Natural killer cell (primary cell): ENCODE data around the gene B3GALT6. TPM values are rescaled to one million over a fixed set of nuclear protein-coding genes. Genes with fewer than 3 reads are reported as not detected.

Source experiments
- ATAC-seq, 3 donors: fragments of 150-1000 bp in 2 of 3; fragments of 200-7000 bp in 1 of 3; cut with Tn5 transposase; 1 replicate in 1 of 3; 2 replicates in 2 of 3; pipeline ENCODE4 v1.10.0; 2021; ENCODE audit warnings: mild to moderate bottlenecking in 2 of 3, moderate library complexity in 2 of 3
- DNase-seq, 2 donors: peaks; one replicate each; pipeline versions ENCODE4 v3.0.0 to v3.0.0-alpha.2; 2013 to 2021; ENCODE audit warnings: mixed read lengths in 1 of 2
- H3K27ac ChIP-seq: one replicate; pipeline ENCODE4 v1.5.1; 2013; ENCODE audit warnings: mild to moderate bottlenecking, low read length
- H3K27me3 ChIP-seq: one replicate; pipeline ENCODE4 v1.6.1; 2013; ENCODE audit warnings: low read length; ENCODE audit not compliant: control insufficient read depth, insufficient read depth
- H3K36me3 ChIP-seq: one replicate; pipeline ENCODE4 v1.6.1; 2013; ENCODE audit warnings: low read length; ENCODE audit not compliant: control insufficient read depth, insufficient read depth
- H3K4me1 ChIP-seq: one replicate; pipeline ENCODE4 v1.6.1; 2013; ENCODE audit warnings: low read length; ENCODE audit not compliant: control insufficient read depth, insufficient read depth
- H3K4me3 ChIP-seq: one replicate; pipeline ENCODE4 v1.5.1; 2013; ENCODE audit warnings: low read length
- H3K9me3 ChIP-seq: one replicate; pipeline ENCODE4 v1.6.1; 2013; ENCODE audit warnings: low read length; ENCODE audit not compliant: control insufficient read depth, insufficient read depth
- H3K27ac Mint-ChIP-seq, 2 donors: one replicate each; pipeline ENCODE4 v1.8.0; 2022; ENCODE audit warnings: mild to moderate bottlenecking in 2 of 2, mixed read lengths in 2 of 2, moderate library complexity in 1 of 2
- H3K27me3 Mint-ChIP-seq, 2 donors: one replicate each; pipeline ENCODE4 v1.8.0; 2022; ENCODE audit warnings: low read depth in 2 of 2, mixed read lengths in 2 of 2
- H3K36me3 Mint-ChIP-seq: one replicate; pipeline ENCODE4 v1.8.0; 2022; ENCODE audit warnings: mixed read lengths
- H3K4me1 Mint-ChIP-seq, 2 donors: one replicate each; pipeline ENCODE4 v1.8.0; 2022; ENCODE audit warnings: mixed read lengths in 2 of 2
- H3K4me3 Mint-ChIP-seq: one replicate; pipeline ENCODE4 v1.8.0; 2022; ENCODE audit warnings: mild to moderate bottlenecking, moderate library complexity, mixed read lengths
- H3K9me3 Mint-ChIP-seq, 2 donors: one replicate each; pipeline ENCODE4 v1.8.0; 2022; ENCODE audit warnings: mixed read lengths in 2 of 2
- CTCF ChIP-seq: fragments of 200-600 bp; IDR thresholded peaks from one replicate; pipeline ENCODE4 v1.8.0; 2022; ENCODE audit warnings: antibody characterized with exemption
- WGBS: methylation state at CpG from one replicate; pipeline ENCODE4 v1.1.7; 2013; ENCODE audit warnings: missing lambda C conversion rate; ENCODE audit not compliant: insufficient coverage; 5-methylcytosine and 5-hydroxymethylcytosine counted together
- intact Hi-C: fragments of 100-400 bp; cut with micrococcal nuclease; formaldehyde crosslinking; loops from one replicate; pipeline ENCODE4 v1.14.2; 2022
- total RNA-seq, 4 donors: library from RNA; stranded (reverse); fragments of 120-200 nt in 1 of 4; gene quantifications; one replicate each; pipeline versions ENCODE4 v1.2.3 to v1.2.4, GENCODE V29; 2013 to 2022

The B3GALT6 gene
- 10 to 100 TPM; 13.7 to 16.5 (median 16.3) TPM for total RNA-seq
- total RNA-seq (2013) = 16.0 TPM

- no peaks in the 10 kb centered on the region for H3K27me3 Mint-ChIP-seq
- peaks cover 28% of the 10 kb centered on the region for H3K36me3 ChIP-seq
- H3K36me3 Mint-ChIP-seq = no peaks in the 10 kb centered on the region
- peaks cover 28 to 29% of the 10 kb centered on the region in 2 donors for H3K4me1 Mint-ChIP-seq
- no peaks in the 10 kb centered on the region for H3K9me3 Mint-ChIP-seq
- no peak for TF ChIP-seq CTCF
- ATAC-seq = no peak
- DNase-seq = no peak
- intact Hi-C loops = no loop called here
- no peaks in the 10 kb centered on the region for H3K9me3 ChIP-seq
- H3K4me3 ChIP-seq = peak within 1 kb of the TSS; percentile 89
- 7% methylated on average over 100 of the region's 100 CpGs for WGBS
- peak within 1 kb of the TSS; percentile 76 for H3K27ac ChIP-seq
- peak within 1 kb of the TSS; percentile 95 for H3K4me3 Mint-ChIP-seq
- H3K27me3 ChIP-seq = no peaks in the 10 kb centered on the region
- peak within 1 kb of the TSS; percentile 82 to 88 for H3K27ac Mint-ChIP-seq
- H3K4me1 ChIP-seq = peaks cover 48% of the 10 kb centered on the region
Measured at GRCh38 chr1:1232208-1232795, at the start of gene B3GALT6. B3GALT6 (plus strand) TSS chr1:1232237; CDS start chr1:1232279, 42 bp downstream.

GRCh38 chr1:1182491-1183220 lies 49.4 kb upstream of the B3GALT6 start:
- no peaks in the 10 kb centered on the region for H3K36me3 Mint-ChIP-seq
- H3K27me3 Mint-ChIP-seq = peaks cover 0 to 11% of the 10 kb centered on the region in 2 donors
- peak in 1 of 3 donors; percentile 20 for ATAC-seq
- peak in 1 of 2 donors; percentile 16 for DNase-seq
- Histone ChIP-seq H3K9me3 (no peaks in the 10 kb centered on the region), H3K36me3 (no peaks in the 10 kb centered on the region), H3K4me3 (peak overlapping the region; percentile 10), H3K4me1 (peaks cover 28% of the 10 kb centered on the region), H3K27me3 (peaks cover 7% of the 10 kb centered on the region), H3K27ac (no peak overlapping the region)
- H3K4me1 Mint-ChIP-seq = peaks cover 7 to 22% of the 10 kb centered on the region in 2 donors
- H3K9me3 Mint-ChIP-seq = no peaks in the 10 kb centered on the region
- TF ChIP-seq CTCF = no peak
- H3K27ac Mint-ChIP-seq = no peak overlapping the region
- intact Hi-C loops = no loop called here
- 22% methylated on average over 39 of the region's 39 CpGs for WGBS
- H3K4me3 Mint-ChIP-seq = no peak overlapping the region

DNA sequence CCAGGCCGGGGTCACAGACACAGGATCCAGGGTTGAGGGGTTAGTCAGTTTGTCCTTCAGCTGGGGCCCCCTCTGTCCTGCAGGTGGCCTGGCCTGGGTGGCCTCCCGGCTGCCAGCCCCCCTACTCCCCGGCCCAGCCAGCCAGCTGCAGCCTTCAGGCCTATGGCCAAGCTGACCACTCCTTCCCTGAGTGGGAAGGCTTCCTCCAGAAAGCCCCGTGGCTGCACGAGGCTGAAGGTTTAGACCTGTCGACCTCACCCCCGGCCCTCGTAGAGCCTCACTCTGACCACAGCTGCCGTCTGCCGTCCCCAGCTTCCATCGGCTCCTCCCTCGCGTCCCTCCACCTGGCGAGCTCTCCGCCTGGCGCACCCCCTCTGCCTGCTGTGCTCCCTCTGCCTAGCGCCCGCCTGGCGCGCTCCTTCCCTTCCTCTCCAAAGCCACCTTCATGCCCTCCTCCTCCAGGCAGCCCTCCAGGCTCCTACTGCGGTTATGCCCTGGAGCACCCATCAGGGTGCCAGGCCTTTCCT lies 48.8 kb upstream of the B3GALT6 start:
- peaks cover 7 to 22% of the 10 kb centered on the region in 2 donors for H3K4me1 Mint-ChIP-seq
- H3K27ac Mint-ChIP-seq = no peak overlapping the region
- WGBS = 65% methylated on average over 21 of the region's 21 CpGs
- peaks cover 0 to 11% of the 10 kb centered on the region in 2 donors for H3K27me3 Mint-ChIP-seq
- DNase-seq (no peak), ATAC-seq (no peak)
- H3K4me3 Mint-ChIP-seq = no peak overlapping the region
- intact Hi-C loops = no loop called here
- H3K27me3 ChIP-seq = peaks cover 7% of the 10 kb centered on the region
- no peak overlapping the region for H3K4me3 ChIP-seq
- no peaks in the 10 kb centered on the region for H3K36me3 ChIP-seq
- no peaks in the 10 kb centered on the region for H3K36me3 Mint-ChIP-seq
- no peaks in the 10 kb centered on the region for H3K9me3 ChIP-seq
- H3K4me1 ChIP-seq = peaks cover 28% of the 10 kb centered on the region
- H3K9me3 Mint-ChIP-seq = no peaks in the 10 kb centered on the region
- H3K27ac ChIP-seq = no peak overlapping the region
- TF ChIP-seq CTCF = no peak
